Measurements from ENCODE around the gene MSRB3.

DNA sequence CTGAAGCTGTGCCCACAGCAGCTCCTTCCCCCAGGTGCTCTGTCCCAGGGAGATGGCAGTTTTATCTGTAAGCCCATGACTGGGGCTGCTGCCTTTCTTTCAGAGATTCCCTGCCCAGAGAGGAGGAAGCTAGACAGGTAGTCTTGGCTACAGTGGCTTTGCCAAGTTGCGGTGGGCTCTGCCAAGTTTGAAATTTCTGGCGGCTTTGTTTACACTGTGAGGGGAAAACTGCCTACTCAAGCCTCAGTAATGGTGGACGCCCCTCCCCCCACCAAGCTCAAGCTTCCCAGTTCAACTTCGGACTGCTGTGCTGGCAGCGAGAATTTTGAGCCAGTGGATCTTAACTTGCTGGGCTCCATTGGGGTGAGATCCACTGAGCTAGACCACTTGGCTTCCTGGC, 124.7 kb downstream of the MSRB3 start:
- TF ChIP-seq POLR2A (IDR thresholded peaks at IDR 0.05; ENCODE audit: low read depth, low read length) (no peak), CTCF (conservative IDR thresholded peaks at IDR 0.05; ENCODE audit: low read depth, low read length) (no peak)

Measured in IMR-90 (cell line).